WTC11 (cell line): ENCODE measurements around the gene SLC38A3.

Experiments
- CTCF ChIP-seq: fragments of 200-600 bp; IDR thresholded peaks from 2 replicates; pipeline ENCODE4 v1.8.0; 2022; ENCODE audit warnings: antibody characterized with exemption
- ELF4 ChIP-seq: sonication (generic); formaldehyde crosslinking; IDR thresholded peaks from 2 replicates; pipeline ENCODE4 v1.8.1; 2022; ENCODE audit warnings: low read depth, mild to moderate bottlenecking, moderate library complexity, missing genetic modification reagents
- JUN ChIP-seq: sonication (generic); formaldehyde crosslinking; IDR thresholded peaks from 2 replicates; pipeline ENCODE4 v1.8.0; 2023; ENCODE audit warnings: mild to moderate bottlenecking, missing genetic modification reagents
- KAT7 ChIP-seq: sonication (generic); formaldehyde crosslinking; IDR thresholded peaks from 2 replicates; pipeline ENCODE4 v1.8.1; 2023; ENCODE audit warnings: missing genetic modification reagents, mild to moderate bottlenecking, borderline replicate concordance
- TP53 ChIP-seq: sonication (generic); formaldehyde crosslinking; IDR thresholded peaks from 2 replicates; pipeline ENCODE4 v1.8.1; 2023; ENCODE audit warnings: mild to moderate bottlenecking, missing genetic modification reagents
- USF1 ChIP-seq: sonication (generic); formaldehyde crosslinking; IDR thresholded peaks from 2 replicates; pipeline ENCODE4 v1.8.0; 2022; ENCODE audit warnings: mild to moderate bottlenecking, missing genetic modification reagents
- ZNF263 ChIP-seq: sonication (generic); formaldehyde crosslinking; IDR thresholded peaks from 2 replicates; pipeline ENCODE4 v1.8.1; 2022; ENCODE audit warnings: low read depth, mild to moderate bottlenecking, moderate library complexity, missing genetic modification reagents
- TF ChIP-seq, protein P1 (sequence below): sonication (generic); formaldehyde crosslinking; IDR thresholded peaks from 2 replicates; pipeline ENCODE4 v1.8.1; 2022; ENCODE audit warnings: low read depth, mild to moderate bottlenecking, moderate library complexity, missing genetic modification reagents, borderline replicate concordance
- TF ChIP-seq, protein P2 (sequence below): sonication (generic); formaldehyde crosslinking; IDR thresholded peaks from 2 replicates; pipeline ENCODE4 v1.8.0; 2022; ENCODE audit warnings: mild to moderate bottlenecking, missing genetic modification reagents

DNA sequence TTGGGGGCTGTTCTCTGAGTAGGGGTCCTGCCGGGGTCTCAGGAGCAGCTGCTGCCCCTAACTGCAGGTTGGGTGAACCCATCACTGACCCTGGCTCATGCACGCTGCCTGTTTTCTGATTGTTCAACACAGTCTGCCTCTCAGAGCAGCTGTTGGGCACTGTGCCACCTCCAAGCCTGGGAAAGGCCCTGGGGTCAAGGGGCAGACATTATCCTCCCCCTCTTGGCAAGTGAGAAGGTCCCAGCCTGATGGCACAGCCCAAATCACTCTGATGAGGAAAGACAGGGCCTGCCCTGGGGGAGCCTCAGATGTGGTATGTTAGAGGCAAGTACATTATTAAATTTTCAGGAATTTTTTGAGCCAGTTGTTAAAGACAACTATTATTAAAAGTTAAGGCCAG lies 27.7 kb upstream of the SLC38A3 start:
- TF ChIP-seq, protein P1, sequence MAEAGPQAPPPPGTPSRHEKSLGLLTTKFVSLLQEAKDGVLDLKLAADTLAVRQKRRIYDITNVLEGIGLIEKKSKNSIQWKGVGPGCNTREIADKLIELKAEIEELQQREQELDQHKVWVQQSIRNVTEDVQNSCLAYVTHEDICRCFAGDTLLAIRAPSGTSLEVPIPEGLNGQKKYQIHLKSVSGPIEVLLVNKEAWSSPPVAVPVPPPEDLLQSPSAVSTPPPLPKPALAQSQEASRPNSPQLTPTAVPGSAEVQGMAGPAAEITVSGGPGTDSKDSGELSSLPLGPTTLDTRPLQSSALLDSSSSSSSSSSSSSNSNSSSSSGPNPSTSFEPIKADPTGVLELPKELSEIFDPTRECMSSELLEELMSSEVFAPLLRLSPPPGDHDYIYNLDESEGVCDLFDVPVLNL (CRISPR knock-in tag), result no peak
- TF ChIP-seq ZNF263 (CRISPR knock-in tag) (no peak), CTCF (no peak), ELF4 (CRISPR knock-in tag) (no peak), TP53 (no peak), JUN (no peak), USF1 (CRISPR knock-in tag) (no peak), KAT7 (no peak)
- TF ChIP-seq, protein P2, sequence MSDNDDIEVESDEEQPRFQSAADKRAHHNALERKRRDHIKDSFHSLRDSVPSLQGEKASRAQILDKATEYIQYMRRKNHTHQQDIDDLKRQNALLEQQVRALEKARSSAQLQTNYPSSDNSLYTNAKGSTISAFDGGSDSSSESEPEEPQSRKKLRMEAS (CRISPR knock-in tag), result no peak
